Limb (tissue), 2 donors: ENCODE measurements around the gene TMOD3.
"Not testable (repeated sequence)": the region's sequence is repeated elsewhere in the genome, so short reads cannot be mapped to it uniquely, and the experiment has no call there.

Experiments
- DNase-seq, 2 donors: peaks; one replicate each; pipeline ENCODE4 v3.0.0-alpha.2; 2016; ENCODE audit errors: extremely low spot score in 2 of 2

Gene TMOD3

DNA sequence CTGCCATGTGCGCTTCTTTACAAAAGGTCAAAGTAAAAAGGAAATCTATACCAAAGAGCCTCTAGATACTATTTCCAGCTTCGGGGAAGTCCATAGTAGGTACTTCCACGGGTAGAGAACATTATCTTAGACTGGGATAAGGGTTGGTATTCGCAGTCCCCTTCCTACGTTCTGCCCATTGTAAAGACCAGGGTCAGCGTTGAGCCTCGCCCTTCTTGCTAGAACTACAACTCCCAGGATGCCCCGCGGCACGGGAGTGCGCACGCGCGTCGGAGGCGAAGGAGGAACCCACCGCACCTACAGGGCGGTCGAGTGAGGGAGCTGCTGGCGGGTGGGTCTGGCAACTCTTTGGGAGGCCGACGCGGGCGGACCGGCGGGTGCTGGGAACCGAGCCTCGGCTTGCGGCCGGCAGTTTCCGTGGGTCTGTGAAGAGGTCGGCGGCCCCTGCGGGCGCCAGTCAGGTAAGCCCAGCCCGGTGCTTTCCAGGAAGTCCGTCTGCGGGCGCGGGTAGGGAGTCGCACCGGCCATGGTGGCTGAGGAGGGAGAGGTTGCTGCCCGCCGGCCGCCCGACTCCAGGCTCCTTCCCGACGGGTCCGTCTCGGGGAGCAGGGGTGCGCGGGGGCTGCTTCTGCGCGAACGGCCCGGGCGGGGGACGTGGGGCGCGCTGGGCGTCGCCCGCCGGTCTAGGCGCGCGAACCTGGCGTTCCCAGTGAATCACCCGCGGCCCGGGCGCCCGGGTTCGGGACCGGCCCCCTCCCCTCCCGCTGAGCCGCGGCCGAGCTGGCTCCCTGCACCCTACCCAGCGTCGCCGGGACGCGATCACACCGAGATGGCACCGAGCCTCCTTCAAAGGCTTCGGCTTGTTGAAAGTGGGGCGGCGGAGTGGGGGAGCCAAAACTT lies at the start of gene TMOD3:
TMOD3 (plus strand) TSS at position 278 of the 900 bp plus-strand sequence. CDS start 33,232 bp downstream, outside the sequence.
- DNase-seq = peak; percentile 86 to 98

DNA sequence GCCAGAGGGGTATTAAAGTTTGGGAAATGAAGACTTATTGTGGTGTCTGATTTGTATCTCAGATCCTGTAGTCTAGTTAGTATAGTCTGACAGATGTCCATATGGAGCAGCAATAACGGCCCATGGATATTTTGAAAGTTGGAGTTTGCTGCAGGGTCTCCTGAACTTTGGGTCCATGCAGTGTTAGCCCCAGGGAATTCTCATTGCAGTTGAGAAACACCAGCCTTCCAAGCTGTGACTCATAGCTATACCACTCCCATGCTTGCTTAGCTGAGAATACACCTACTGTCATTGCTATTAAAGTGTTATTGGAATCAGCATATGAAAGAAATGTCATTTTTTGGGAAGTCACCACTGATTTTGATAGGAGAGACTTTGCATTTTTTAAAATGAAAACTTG lies 48.8 kb upstream of the TMOD3 start:
- no peak for DNase-seq

DNA sequence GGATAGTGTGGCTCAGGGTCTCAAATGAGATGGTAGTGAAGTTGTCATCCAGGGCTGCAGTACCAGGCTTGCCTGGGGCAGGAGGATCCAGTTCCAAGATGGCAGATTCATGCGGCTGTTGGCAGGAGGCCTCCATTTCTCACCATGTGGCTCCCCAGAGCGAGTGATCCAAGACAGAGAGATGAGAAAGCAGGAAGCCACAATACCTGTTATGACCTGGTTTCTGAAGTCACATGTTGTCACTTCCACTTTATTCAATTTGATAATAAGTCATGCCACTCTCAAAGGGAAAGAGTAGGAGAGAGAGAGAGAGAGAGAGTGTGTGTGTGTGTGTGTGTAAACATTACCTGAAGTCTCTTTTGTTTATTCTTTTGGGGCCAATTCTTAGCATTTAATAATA lies 47.9 kb upstream of the TMOD3 start:
- DNase-seq = no peak

DNA sequence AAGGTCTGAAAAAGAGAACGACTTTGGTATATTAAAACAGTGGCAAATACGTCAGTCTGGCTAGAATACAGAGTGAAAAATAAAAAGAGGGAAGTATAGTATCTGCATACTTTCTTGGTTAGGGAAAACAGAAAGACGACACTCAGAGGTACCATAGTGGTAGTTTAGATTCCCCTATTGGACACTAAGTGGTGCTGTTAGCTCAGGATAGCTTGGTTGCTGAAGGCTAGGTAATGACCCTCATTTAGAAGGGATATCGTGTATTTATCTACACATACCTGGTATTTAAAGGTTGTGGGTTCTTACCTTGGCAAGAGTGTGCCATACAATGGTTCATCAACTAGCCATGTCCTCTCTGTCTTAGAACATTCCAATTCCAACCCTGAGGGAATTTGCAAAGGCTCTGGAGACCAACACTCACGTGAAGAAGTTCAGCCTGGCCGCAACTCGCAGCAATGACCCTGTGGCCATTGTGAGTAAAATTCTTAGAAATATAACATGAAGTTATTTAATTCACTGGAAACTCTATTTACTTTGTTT lies 47.0 kb upstream of the TMOD3 start:
- DNase-seq = no peak

DNA sequence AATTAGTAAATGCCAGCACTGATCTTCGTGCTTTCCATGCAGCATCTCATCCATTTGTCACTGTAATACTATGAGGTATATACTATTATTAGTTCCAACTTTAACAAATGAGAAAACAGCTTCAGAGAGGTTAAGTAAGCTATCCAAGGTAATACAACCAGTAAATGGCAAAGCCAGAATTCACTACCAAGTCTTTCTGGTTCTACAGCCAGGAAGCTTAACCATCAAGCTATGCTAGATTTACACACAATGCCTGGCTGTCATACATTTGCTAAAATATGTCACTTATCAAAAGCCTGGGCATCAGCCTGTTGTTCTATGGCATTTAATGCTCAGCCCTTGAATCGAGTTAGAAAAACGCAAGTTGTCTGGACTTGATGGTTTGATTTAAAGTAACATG lies 45.5 kb upstream of the TMOD3 start:
- no peak for DNase-seq

DNA sequence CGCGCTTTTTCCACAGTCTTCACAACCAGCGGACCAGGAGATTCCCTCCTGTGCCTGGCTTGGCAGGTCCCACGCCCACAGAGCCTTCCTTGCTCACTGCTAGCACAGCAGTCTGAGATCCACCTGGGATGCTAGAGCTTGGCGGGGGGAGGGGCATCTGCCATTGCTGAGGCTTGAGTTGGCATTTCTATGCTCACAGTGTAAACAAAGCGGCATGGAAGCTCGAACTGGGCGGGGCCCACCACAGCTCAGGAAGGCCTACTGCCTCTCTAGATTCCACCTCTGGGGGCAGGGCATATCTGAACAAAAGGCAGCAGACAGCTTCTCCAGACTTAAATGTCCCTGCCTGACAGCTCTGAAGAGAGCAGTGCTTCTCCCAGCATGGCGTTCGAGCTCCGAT lies 42.3 kb upstream of the TMOD3 start:
- DNase-seq = not testable (repeated sequence)

DNA sequence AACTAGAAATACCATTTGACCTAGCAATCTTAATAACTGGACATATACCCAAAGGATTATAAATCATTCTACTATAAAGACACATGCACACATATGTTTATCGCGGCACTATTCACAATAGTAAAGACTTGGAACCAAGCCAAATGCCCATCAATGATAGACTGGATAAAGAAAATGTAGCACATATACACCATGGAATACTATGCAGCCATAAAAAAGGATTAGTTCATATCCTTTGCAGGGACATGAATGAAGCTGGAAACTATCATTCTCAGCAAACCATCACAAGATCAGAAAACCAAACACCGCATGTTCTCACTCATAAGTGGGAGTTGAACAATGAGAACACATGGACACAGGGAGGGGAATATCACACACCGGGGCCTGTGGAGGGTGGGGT lies 37.0 kb upstream of the TMOD3 start:
- not testable (repeated sequence) for DNase-seq

DNA sequence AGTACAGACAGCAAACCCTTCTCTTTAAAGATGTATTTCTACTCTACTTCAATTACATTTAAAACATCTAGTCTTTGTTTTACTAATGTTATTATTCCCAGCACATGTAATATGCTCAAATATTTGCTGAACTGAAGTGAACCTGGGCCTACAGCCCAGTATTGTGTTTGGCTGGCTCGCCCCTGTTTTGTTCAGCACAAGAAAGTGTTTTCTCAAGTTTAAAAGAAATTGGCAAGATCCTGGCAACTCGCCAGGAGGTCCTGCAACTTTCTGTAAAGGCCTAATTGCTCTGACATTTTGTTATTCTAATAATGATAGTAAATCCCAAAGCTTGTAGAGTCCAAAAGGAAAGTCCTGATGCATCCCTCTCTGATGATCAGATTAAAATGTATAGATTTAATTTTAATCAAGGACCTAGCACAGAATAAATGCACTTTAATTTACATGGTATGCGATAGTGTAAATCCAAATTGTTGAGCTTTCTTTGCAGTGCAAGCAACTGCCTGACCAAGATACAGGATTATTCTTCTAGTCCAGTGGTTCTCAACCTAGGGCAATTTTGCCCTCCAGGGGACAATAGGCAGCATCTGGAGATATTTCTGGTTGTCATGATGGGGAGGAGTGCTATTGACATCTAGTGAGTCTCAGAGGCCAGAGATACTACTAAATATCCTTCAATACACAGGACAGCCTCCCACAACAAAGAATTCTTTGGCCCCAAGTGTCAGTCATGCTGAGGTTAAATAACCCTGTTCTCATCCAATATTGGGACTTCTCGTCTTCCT lies 35.7 kb upstream of the TMOD3 start:
- peak; percentile 24 to 45 for DNase-seq

DNA sequence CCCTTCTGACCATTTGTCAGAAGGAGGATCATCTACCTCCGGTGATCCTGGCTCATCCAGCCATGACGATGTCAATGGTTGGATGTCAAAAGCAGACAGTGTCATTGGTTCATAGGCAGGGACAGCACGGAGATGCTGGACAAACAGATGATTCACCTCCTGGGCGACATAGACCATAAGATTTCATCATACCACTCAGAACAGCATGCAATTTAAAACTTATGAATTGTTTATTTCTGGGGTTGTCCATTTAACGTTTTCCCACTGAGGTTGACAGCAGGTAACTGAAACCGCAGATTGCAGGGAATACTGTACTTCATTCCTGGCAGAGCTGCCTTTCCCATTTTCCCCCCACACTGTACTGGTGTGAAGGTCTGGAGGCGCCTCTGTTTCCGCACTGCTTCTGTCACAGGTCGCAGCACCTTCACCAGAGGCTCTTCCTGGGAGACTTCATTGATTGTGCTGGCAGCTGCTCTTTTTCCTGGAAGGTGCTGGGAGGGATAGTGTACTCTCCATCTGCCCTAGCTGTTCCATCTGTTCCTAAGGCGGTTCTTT lies 32.5 kb upstream of the TMOD3 start:
- DNase-seq = no peak

DNA sequence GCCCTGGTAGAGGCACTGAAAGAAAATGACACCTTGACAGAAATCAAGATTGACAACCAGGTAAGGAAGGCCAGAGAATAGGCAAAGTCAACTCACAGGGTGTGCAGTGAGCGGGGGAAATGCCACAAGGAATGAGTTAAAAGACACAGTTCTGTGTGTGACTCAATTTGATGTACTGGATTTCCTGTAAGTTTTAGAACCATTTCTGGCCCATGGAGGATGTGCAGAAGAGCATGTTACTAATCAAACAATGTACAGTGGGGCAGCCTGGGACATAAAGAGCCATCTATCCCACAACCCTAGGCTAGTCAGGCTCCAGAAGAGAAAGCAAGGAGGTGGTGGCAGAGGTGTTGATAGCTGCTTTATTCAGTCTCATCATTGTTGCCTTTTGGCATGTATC lies 31.2 kb upstream of the TMOD3 start:
- no peak for DNase-seq

DNA sequence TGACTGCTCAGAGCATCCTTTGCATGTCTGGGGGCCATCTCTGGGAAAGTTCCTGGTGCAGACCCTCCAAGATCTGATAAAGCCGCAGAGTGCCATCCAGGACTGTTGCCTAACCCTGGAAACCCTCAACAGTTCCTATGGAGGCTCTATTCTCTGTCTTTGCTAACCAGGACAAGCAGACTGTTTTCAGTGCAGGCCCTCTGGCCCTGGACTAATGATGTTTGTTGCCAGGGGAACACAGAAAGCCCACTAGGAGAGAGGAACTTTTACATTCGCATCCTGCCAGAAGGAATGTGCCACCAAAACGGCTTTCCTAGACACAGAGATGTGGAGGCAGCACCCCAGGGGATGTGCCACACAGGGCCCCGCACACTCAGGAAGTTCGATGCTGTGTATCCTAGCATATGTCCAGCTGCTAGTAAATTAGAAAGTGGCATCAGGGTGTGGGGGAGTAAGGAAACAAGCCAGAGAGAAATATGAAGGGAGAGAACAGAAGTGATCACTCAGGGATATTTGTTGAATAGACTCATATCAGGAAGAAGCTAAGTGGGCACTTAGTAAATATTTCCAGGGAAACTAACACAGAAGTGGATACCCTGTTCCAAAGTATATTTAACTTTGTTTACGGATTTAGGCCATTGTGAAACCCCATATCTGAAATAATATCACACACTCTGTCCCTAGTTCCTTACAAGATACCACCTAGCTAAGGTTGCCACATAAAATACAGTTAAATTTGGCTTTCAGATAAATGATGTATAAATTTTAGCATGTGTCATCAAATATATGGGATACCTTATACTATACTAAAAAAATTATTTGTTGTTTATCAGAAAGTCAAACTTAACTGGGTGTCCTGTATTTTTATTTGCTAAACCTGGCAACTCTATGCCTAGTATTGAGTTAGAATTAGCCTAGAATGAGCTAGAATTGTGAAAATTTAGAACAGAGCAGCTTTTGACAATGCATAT lies 29.9 kb upstream of the TMOD3 start:
- DNase-seq = no peak

DNA sequence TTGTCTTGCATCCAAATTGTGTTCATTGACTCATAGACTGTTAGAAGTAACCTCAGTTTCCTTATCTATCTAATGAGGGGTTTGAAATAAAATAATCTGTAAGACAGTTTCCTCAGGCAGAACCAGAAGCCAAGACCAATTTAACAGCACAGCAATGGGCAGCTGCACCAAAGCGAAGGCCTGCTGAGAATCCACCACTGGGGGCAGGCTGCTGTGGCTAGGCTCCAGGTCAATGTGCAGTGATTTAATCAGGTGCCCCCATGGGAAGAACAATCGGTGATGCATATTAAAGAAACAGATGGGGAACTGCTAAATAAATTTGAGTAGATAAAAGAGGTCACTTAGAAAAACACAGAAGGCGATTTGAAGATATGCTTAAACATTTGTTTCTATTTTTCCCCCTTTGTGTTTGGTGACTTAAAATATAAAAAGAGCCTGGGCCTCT lies 28.0 kb upstream of the TMOD3 start:
- no peak for DNase-seq

DNA sequence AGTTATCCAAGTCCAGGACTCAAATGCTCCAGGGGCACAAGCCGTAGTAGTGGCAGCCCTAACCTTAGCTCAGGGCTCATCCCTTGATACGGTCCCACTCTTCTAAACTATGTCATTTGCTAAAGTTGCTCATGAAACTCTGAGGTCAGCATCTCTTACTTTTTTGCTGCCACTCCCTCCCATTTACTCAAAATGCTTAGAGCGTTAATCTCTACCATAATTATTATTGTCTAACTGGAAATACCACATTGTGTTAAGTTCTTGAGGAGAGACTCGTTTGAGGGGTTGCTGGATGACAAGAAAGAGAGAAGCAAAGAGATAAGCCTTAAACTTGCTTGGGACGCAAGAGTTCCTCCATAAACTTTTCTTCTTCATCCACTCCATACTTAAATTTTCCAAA lies 26.9 kb upstream of the TMOD3 start:
- no peak for DNase-seq

DNA sequence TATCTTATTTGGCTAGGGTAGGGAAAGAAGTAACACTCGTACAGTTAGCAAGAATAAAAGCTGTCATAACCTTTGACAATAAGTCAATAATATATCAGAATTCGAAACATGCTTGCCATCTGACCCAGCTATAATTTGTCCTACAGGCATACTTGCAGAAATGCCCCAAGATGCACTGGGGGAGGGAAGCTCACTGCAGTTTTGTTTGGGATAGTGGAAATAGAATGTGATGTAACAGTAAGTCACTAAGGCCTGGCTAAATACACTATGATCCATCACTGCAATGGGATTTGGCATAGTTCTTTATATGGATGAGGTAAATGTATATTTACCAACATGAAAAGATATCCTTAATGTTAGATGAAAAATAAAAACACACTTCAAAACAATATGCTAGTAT lies 25.5 kb upstream of the TMOD3 start:
- no peak for DNase-seq

DNA sequence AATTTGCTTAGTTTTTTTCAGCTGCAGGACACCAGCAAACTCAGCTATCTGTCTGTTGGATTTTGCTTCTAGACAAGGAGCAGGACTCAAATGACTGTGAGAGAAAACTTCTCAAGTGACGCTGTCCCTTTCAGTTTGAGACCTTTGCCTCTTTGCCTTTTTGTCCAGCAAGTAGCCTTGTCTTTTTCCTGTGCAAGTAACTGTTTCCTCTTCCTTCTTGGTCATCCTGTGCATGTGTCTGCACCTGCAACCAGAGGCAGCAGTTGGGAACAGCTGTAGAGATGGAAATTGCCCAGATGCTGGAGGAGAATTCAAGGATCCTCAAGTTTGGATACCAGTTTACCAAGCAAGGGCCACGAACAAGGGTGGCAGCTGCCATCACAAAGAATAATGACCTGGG lies 23.3 kb upstream of the TMOD3 start:
- DNase-seq = no peak

DNA sequence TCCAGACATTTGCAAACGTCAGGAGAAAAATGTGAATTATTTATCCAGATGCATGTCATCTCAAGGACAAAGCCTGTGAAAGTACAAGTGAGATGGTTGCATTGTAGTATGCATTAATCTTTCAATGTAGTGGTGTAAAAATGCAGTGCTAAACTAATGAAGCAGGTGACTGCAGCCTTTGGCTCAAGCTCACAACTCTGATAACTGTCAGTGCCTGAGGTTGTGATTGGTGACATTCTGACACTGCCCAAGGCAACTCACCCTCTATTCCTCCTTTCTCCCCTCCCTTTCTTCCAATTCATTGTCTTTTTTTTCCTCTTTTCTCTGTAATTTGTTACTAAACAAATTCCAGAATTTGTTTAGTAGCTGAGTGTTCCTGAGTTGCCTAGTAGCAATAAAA lies 20.0 kb upstream of the TMOD3 start:
- no peak for DNase-seq

DNA sequence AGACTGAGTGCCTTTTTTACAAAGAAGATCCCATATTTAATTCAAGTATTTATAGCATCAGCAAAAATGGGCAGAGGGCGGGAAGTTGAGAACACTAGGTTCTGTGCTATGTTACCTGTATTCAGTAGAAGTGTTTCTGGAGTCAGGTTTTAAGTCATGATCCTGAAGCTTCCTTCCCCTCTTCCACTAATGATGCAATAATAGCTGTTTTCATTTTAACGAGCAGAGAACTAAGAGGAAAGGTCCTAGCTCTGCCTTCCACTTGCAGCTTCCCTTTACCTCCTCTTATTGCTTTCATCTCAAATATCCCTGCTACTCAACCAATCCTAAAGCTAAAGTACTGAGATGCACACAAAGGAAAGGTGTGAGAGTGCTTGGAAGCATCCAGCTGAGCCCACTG lies 16.9 kb upstream of the TMOD3 start:
- no peak for DNase-seq

DNA sequence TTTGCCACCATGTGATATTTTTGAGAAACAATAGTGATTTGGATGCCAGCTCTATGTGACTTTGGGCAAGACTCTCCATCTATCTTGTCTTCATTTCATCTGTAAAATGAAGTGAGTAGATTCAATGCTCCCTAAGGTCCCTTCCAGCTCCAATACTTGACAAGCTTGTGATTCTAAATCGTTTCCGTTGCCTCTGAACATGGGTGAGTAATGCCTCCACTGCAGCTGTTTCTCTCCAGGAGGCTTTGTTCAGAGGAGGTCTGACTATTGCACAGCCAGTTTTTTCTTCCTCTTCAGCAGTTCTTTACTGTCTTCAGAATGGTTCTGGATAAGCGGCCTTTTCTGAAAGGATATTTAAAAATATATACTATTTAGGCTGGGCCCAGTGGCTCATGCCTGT lies 14.8 kb upstream of the TMOD3 start:
- no peak for DNase-seq

DNA sequence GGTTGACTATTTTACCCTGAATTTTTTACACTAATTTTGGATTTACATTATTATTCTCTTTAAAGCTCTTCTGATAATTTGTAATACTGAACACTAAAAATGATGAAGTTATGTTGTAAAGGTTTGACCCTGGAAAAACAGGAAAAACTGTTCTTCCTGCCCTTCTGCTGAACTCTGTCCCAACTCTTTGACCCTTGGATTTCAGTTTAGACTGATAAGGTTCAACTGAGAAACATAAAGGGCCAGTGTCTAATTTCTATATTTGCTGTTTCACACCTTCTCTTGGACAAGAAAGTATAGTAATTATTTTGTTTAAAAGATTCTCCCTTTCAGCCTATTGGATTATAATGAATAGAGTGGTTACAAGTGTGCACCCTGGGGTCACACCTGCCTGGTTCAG lies 12.8 kb upstream of the TMOD3 start:
- no peak for DNase-seq

DNA sequence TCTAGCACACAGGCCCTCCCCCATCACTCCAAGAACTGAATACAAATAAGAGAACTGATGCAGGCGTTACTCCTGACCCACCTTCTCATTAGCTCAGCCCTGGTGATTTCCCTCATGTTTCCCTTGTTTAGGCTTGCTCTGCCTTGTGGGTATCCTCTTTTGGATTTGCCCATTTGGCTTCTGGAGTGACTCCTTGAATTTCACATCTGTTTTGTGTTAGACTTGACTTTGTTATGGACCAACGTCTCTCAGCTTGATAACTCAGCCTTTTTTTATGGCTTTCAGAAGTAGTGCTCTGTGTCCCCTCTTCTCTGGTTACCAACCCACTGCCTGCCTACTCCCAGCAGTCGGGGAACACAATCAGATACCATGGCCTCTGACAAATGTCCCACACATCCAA lies 11.3 kb upstream of the TMOD3 start:
- no peak for DNase-seq

DNA sequence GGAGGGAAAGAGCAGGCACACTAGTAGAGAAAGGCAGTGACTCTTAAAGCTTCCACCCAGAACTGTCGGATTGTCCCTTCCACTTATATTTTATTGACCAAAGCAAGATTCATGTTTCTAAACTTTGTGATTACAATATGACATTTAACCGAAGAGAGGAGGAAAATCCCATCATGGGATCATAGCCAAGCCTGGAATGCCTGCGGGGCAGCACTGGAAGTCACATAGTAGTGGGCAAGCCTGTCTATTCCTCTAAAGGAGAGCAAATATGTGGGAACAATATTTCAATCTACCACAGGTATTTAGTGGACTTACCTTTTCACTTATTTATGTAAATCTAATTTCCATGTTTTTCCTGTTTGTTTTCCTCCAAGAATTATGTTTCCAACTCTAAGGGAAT lies 3.8 kb upstream of the TMOD3 start:
- DNase-seq = no peak
